GM18870 (cell line): ENCODE measurements around the gene CPA3.

Source experiments
- ATAC-seq: cut with Tn5 transposase; IDR thresholded peaks from one replicate; pipeline ENCODE4 v1.9.1; 2021; ENCODE audit warnings: moderate library complexity; ENCODE audit not compliant: unreplicated experiment

CPA3 gene

GRCh38 chr3:148911592-148911991 is 46.5 kb downstream of the CPA3 start:
- ATAC-seq, result no peak

DNA sequence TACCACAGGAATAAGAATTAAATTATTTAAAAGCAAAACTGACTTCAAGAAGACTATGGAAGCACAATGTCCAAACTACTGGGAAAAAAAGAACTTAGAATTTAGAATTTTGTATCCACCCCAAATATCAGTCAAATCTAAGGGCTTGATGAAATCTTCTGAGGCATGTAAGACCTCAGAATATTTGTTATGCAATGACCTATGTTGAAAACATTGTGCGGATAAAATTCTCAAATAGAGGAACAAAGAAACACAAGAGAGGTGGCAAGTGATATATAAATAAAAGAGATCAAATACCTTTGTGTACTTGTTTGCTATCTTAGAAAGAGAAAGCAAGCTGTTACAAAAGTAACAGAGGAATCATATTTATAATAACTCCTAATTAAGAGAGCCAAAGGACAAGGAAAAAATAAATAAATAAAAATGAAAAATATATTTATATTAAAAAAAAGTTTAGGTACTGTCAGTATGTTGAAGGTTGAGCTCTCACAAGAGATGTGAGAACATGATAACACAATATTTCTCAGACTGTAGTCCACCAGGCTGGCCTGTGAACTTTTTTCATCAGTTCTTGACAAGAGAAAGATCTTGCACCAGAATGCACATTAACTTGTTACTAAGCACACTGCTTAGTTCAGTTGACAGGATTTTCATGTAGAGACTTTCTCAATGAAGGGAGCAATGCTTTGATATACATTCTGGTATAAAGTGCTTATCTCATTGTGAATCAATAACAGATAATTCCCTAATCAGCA is 50.0 kb downstream of the CPA3 start:
- no peak for ATAC-seq

GRCh38 chr3:148916132-148916531 is 51.0 kb downstream of the CPA3 start:
- no peak for ATAC-seq

DNA sequence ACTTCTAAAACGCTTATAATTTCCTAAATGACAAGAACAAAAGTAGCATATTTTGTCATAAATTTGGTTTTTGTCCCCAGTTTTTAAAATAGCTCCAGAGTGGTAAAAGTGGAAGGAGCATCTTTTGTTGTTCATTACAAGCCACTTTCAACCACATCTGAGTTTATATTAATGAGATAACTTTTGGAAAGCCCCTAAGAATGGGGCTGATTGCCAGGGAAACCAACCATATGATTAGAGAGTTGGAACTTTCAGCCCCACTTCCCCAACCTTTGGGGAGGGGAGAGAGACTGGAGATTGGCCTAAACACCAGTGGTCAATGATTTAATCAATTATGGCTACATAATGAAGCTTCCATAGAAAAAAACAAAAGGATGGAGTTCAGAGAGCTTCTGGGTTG is 57.4 kb downstream of the CPA3 start:
- no peak for ATAC-seq

DNA sequence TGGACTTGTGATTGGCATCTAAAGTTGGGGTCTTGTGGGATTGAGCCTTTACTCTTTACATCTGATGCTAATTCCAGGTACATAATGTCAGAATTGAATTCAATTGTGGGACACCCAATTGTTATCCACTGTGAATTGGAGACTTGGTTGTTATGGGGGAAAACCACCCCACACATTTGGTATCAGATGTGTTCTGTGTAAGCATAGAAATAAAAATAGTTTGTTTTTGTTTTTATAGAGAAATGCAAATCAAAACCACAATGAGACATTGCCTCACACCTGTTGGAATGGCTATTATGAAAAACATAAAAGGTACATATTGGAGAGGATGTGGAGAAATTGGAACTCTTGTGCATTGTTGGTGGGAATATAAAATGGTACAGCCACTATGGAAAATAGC is 58.5 kb downstream of the CPA3 start:
- no peak for ATAC-seq

GRCh38 chr3:148924562-148924961 is 59.5 kb downstream of the CPA3 start:
- ATAC-seq, result no peak

- ATAC-seq, result no peak
Measured at GRCh38 chr3:148925845-148926244, 60.7 kb downstream of the CPA3 start.

- no peak for ATAC-seq
Measured at GRCh38 chr3:148930752-148931151, 65.7 kb downstream of the CPA3 start.

DNA sequence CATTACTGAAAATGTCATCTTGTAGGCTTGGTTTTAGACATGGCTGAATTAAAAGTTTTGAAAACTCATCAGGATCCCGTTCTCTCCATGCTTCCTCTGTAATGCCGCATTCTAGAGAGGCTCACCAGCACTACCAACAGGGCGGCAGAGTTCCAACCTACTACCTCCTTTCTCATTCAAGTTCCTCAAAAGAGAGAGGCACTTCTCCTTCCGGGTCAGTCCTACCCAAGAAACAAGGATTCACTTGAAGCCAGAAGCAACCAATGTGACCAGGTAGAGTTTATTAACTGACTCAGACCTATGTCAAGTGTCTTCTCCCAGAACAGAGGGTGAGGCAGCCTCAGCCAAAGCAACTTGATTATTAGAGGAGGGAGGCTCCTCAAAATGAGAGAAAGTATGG is 66.5 kb downstream of the CPA3 start:
- ATAC-seq, result no peak

DNA sequence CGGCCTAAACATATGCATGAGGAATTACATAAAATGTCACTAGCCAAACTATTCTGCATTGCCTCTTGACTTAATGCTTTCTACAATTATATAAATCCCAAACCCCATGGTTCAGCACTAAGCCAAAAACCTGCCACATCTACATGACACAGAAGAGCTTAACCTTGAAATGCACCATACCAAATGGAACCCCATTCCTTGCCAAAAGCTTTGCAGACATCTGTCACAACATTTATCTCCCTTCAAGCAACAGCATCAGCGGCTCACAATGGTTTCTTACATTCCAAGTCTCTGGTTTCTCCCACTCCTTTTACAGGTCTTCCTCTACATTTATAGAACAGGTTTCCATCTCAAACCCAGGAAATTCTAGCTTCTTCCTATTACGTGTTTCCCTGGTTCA is 67.9 kb downstream of the CPA3 start:
- no peak for ATAC-seq

DNA sequence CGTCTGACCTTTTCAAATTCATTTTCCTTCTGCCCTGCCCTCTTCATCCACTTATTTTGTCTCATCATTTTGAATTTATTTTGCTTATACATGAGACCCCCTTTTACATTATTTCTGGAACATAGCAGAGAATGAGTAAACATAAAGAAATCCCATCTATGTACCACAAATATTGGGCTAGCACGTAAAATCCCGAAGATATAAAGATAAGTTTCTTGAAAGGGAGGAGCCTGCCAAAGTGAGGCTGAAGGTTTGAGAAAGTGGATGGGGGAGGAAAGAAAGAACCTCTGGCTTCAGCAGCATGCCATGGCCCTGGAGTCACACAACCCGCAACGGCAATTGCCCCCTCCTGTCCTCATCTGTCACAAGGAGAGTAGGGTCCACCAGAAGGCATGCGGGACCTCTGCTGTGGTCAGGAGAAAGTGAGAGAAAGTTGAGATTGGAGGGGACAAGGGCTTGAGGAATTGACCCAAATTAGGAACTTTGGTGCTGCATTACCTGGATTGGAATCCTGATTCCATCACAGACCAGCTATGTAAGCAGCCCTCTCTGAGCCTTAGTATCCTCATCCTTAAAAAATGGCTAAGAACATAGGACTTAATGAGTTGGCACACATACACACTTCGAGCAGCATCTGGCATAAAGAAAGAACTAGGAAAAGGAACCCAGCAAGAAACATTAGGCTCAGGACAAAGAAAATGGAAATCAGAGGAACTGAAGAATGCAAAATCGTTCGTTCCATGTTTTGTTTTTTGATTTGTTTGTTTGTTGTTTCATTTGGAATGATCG is 72.6 kb downstream of the CPA3 start:
- ATAC-seq, result no peak

DNA sequence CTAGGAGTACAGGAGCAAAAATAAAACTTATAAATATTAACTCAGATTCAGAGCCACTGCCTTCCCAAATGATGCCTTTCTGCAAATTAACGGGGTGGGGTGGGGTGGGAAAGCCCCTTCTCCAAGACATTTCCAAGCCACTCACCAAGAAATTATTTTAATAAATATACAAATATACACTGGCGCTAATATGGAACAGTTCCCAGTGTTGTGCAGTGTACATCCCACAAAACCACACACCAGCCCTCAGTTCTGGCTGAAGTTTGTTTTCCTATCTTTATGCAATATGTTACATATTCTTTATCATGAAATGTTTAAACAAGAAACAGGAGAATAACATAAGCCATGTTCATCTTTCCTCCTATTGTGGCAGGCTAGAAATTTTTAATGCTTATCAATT is 73.2 kb downstream of the CPA3 start:
- ATAC-seq, result no peak

- ATAC-seq, result no peak
Measured at GRCh38 chr3:148938936-148939335, 73.8 kb downstream of the CPA3 start.

DNA sequence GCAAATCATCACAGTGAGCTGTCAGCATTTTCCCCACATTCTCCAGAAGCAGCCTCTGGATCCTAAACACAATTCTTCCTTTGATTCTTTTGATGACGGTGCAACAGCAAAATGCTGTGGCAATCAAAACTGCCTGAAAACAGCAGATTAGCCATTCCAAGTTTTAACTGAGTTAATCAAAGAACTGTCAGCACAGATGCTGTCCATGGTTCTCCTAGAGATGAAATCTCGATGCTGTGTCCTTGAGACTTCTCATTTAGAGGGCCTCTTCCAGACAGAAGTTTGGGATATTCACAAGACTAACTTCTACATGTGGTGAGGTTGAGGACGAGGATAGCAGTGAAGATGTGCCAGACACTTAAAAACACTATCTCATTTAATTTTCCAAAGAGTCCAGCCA is 75.9 kb downstream of the CPA3 start:
- ATAC-seq, result no peak

DNA sequence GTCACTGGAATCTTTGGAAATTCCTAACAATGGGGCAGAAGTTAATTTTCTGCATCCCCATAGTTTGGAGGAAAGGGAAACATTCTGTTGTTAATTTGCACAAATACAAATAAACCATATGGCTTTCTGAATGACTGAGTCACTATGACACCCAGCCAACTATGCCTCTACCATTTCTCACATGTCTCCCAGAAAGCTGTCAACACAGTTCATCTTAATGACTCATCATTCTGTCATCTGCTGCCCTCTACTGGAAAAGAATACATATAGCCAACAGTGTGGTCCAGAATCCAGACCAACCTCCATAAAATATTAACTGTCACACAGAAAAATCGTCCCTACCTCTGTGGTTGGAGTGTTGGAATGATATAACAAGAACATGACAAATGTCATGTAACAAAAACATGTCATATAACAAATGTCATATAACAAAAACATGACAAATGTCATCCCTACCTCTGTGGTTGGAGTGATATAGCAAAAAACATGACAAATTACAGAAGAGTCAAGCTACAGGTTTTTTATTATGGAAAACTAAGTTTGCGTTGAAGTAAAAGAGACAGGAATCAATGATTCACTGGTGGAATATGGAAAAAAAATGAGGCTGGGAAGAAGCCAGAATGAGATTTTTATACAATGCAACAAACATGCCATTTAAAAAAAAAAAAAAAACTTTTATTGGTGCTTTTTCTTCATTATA is 78.6 kb downstream of the CPA3 start:
- peak; percentile 100 for ATAC-seq

DNA sequence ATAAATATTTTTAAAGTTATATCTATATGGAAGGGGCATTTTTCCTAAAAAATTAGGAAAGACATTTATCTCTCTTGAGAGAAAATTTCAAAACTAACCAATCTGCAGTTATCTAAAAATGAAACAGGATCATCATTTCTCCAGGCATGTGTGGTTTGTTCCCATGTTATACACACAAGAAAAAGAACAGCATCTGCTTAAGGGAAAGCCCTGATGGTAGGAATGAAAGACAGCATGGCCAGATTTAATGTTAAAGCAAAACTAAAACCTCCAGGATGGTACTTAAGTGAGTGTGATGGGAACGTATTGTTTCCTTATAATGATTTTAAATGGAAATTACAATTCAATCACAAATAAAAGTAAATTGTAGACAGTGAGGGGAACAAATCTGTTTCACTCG is 80.0 kb downstream of the CPA3 start:
- ATAC-seq, result no peak
